Lower lobe of right lung (tissue), 2 donors: Measurements from ENCODE around the gene ZNF57. TPM values are rescaled to one million over a fixed set of nuclear protein-coding genes. Genes with fewer than 3 reads are reported as not detected.

ENCODE experiments used
- ATAC-seq, 2 donors: fragments of 200-7000 bp; cut with Tn5 transposase; one replicate each; pipeline ENCODE4 v1.9.1; 2020 to 2022; ENCODE audit warnings: mild to moderate bottlenecking in 2 of 2, moderate library complexity in 2 of 2
- DNase-seq: peaks from one replicate; pipeline ENCODE4 v3.0.0-alpha.2; 2020
- H3K27ac ChIP-seq: fragments of 200-600 bp; one replicate; pipeline ENCODE4 v1.8.0; 2022
- H3K27me3 ChIP-seq: fragments of 200-600 bp; one replicate; pipeline ENCODE4 v1.8.0; 2022; ENCODE audit warnings: low read depth
- H3K36me3 ChIP-seq: fragments of 200-600 bp; one replicate; pipeline ENCODE4 v1.8.0; 2022; ENCODE audit warnings: mild to moderate bottlenecking
- H3K4me1 ChIP-seq: fragments of 200-600 bp; one replicate; pipeline ENCODE4 v1.8.0; 2022
- H3K4me3 ChIP-seq: fragments of 200-600 bp; one replicate; pipeline ENCODE4 v1.8.0; 2022; ENCODE audit warnings: mild to moderate bottlenecking
- H3K9me3 ChIP-seq: fragments of 200-600 bp; one replicate; pipeline ENCODE4 v1.8.0; 2022
- intact Hi-C: fragments of 100-400 bp; cut with DNase I; formaldehyde crosslinking; loops from one replicate; pipeline ENCODE4 v1.11.0; 2022
- total RNA-seq: library from RNA; stranded (reverse); fragmentation: NEBNext Ultra II Directional; extraction: Animal tissue kit (Norgen Biotek cat#: 25700); gene quantifications from one replicate; pipeline ENCODE4 v1.2.1, GENCODE V29; 2021
- TF ChIP-seq, protein P1 (sequence below): fragments of 200-600 bp; IDR thresholded peaks from one replicate; pipeline ENCODE4 v1.8.0; 2022; ENCODE audit warnings: antibody characterized with exemption, mild to moderate bottlenecking
- donor health status: DM: no; HTN: yes; CAD: no; lungs with severe emphysema.

ZNF57 gene
- total RNA-seq, 1 donor from 2014 or later: 5.1 TPM

DNA sequence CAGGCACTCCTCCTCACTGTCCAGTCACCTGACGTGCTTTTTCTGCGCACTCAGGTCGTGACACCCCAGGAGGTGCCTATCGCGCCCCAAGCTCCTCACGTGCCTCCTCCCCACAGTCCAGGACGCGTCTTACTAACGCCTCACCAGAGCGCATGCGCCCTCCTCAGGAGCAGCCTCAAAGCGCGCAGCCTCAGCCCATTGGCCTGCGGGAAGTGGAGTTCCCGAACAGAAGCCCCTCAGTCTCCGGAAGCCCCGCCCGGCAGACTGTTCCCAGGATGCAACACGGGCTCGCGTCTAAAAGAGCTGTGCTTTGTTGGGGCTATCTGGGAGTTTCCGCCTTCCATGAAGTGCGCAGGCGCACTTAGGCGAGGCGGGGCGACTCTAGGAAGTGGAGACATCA is 41.9 kb upstream of the ZNF57 start:
- Histone ChIP-seq H3K27me3 (no peaks in the 10 kb centered on the region), H3K4me3 (no peak overlapping the region), H3K4me1 (no peaks in the 10 kb centered on the region), H3K9me3 (peaks cover 56% of the 10 kb centered on the region), H3K27ac (no peak overlapping the region), H3K36me3 (no peaks in the 10 kb centered on the region)
- intact Hi-C loops: no loop called here
- ATAC-seq (peak in 1 of 2 donors; percentile 23), DNase-seq (no peak)
- TF ChIP-seq, protein P1, sequence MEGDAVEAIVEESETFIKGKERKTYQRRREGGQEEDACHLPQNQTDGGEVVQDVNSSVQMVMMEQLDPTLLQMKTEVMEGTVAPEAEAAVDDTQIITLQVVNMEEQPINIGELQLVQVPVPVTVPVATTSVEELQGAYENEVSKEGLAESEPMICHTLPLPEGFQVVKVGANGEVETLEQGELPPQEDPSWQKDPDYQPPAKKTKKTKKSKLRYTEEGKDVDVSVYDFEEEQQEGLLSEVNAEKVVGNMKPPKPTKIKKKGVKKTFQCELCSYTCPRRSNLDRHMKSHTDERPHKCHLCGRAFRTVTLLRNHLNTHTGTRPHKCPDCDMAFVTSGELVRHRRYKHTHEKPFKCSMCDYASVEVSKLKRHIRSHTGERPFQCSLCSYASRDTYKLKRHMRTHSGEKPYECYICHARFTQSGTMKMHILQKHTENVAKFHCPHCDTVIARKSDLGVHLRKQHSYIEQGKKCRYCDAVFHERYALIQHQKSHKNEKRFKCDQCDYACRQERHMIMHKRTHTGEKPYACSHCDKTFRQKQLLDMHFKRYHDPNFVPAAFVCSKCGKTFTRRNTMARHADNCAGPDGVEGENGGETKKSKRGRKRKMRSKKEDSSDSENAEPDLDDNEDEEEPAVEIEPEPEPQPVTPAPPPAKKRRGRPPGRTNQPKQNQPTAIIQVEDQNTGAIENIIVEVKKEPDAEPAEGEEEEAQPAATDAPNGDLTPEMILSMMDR: no peak

DNA sequence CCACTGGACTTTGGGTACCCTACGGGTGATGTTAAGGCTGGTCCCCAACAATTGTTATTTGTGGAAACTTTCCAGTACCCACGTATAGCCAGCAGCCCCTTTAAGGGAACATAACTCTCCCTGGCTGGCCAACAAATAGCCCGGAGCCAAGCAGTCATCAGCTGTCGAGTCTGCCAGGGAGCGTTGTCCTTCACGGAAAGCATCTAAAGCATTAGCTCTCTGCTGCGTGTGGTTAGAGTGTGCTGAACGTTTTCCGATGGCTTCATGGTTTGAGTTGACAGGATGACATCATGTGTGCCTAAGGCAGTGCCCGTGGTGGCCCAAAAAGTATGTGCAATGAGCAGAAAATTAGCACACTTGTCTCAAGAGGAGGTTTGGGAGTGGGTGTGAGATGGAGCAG is 36.9 kb upstream of the ZNF57 start:
- Histone ChIP-seq H3K27ac (no peak overlapping the region), H3K4me3 (no peak overlapping the region), H3K36me3 (no peaks in the 10 kb centered on the region), H3K4me1 (no peaks in the 10 kb centered on the region), H3K27me3 (no peaks in the 10 kb centered on the region), H3K9me3 (peaks cover 7% of the 10 kb centered on the region)
- TF ChIP-seq, protein P1: no peak
- intact Hi-C loops: no loop called here
- no peak for DNase-seq
- no peak for ATAC-seq

DNA sequence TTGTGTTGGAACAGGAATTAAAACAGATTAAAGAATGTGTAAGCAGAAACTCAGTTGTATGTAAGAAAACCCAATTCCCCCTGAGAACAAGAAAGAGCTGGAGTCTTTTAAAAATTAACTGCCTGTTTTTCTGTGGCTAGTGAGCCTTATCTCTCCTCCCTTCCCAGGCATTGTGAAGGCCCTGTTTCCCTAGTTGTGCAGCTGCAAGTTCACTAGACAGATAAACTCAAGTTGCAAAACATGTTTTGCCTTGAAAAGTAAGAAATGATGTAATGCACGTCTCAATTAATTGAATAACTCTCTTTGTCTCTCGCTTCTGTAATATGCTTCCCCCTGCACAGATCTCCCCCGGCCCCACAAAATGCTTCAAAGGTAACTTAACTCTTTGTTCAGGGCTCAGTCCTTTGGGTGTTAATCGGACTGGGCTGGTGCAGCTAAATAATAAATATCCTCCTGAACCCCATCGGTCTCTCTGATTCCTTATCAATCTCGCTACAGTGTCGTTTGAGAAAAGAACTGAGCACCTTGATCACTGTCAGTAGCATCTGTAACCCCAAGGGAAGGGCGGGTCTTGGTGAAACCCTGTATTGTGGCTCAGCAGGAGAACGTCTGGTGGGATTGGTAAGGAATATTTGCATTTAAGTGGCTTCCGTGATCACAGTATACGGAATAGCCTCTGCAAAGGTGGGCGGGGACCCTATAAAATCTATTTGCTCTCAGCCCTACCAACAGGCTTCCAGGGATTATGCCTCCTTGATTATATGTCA is 35.2 kb upstream of the ZNF57 start:
- Histone ChIP-seq H3K9me3 (no peaks in the 10 kb centered on the region), H3K4me1 (no peaks in the 10 kb centered on the region), H3K27me3 (no peaks in the 10 kb centered on the region), H3K36me3 (no peaks in the 10 kb centered on the region), H3K27ac (no peak overlapping the region), H3K4me3 (no peak overlapping the region)
- TF ChIP-seq, protein P1: no peak
- DNase-seq (no peak), ATAC-seq (no peak)
- intact Hi-C loops: no loop called here

GRCh38 chr19:2866495-2867024 is 34.2 kb upstream of the ZNF57 start:
- TF ChIP-seq, protein P1: no peak
- Histone ChIP-seq H3K9me3 (no peaks in the 10 kb centered on the region), H3K27ac (no peak overlapping the region), H3K4me1 (no peaks in the 10 kb centered on the region), H3K4me3 (no peak overlapping the region), H3K36me3 (no peaks in the 10 kb centered on the region), H3K27me3 (no peaks in the 10 kb centered on the region)
- intact Hi-C loops: no loop called here
- DNase-seq: no peak
- no peak for ATAC-seq

- TF ChIP-seq, protein P1: no peak
- Histone ChIP-seq H3K4me1 (no peaks in the 10 kb centered on the region), H3K36me3 (no peaks in the 10 kb centered on the region), H3K4me3 (no peak within 1 kb of the TSS), H3K9me3 (no peaks in the 10 kb centered on the region), H3K27ac (no peak within 1 kb of the TSS), H3K27me3 (no peaks in the 10 kb centered on the region)
- intact Hi-C loops: no loop called here
- DNase-seq: no peak
- ATAC-seq: peak in 1 of 2 donors; percentile 42
Measured at GRCh38 chr19:2867025-2867991, 33.4 kb upstream of the ZNF57 start, which contains the start of gene ZNF556. Gene ZNF556, plus strand, starts transcription at chr19:2867335. Its CDS starts 87 bp downstream, at chr19:2867422.
